CD4-positive, alpha-beta T cell treated with Interleukin-1 beta for 1 hour (primary cell): ENCODE results near the gene CSNK1G3.

ENCODE experiments used
- DNase-seq, 2 donors: peaks; one replicate each; pipeline ENCODE4 v3.0.0-alpha.2; 2020 to 2022

Gene CSNK1G3

GRCh38 chr5:123651234-123651633 is 139.3 kb downstream of the CSNK1G3 start:
- no peak for DNase-seq

GRCh38 chr5:123659011-123659410 is 147.0 kb downstream of the CSNK1G3 start:
- DNase-seq = no peak

GRCh38 chr5:123659495-123659894 is 147.5 kb downstream of the CSNK1G3 start:
- no peak for DNase-seq

GRCh38 chr5:123664961-123665360 is 153.0 kb downstream of the CSNK1G3 start:
- DNase-seq = no peak

GRCh38 chr5:123665822-123666371 is 153.9 kb downstream of the CSNK1G3 start:
- no peak for DNase-seq
